GM10266 (cell line): ENCODE data around the gene BGN.
A peak's percentile ranks its signal among the peaks of the same experiment; 100 is the strongest.

Experiments used
- DNase-seq: peaks from one replicate; pipeline ENCODE4 v3.0.0; 2012; ENCODE audit errors: extremely low spot score
- TF ChIP-seq, protein P1 (sequence below): IDR thresholded peaks from 2 replicates; pipeline ENCODE4 v1.5.1; 2012; ENCODE audit warnings: mild to moderate bottlenecking, low read depth; ENCODE audit not compliant: control insufficient read depth, insufficient read depth; ENCODE audit errors: missing control alignments

BGN gene

DNA sequence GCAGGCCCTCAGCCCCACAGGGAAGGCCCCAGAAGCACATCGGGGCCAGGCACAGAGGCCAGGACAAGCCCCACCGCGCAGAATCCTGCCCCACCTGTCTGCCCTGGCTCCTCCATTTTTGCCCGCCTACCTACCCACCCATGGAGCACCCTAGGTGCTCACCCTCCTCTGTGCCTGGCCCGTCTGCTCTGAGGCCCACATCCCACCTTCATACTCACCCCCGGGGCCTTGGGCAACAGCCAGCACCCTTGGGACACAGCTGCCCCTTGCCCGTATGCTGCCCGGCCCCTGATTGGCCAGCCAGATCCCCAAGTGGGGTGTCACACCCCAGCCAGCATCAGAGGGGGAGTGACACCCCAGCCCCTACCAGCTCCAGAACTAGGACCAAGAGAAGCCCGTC lies 38.1 kb upstream of the BGN start:
- TF ChIP-seq, protein P1, sequence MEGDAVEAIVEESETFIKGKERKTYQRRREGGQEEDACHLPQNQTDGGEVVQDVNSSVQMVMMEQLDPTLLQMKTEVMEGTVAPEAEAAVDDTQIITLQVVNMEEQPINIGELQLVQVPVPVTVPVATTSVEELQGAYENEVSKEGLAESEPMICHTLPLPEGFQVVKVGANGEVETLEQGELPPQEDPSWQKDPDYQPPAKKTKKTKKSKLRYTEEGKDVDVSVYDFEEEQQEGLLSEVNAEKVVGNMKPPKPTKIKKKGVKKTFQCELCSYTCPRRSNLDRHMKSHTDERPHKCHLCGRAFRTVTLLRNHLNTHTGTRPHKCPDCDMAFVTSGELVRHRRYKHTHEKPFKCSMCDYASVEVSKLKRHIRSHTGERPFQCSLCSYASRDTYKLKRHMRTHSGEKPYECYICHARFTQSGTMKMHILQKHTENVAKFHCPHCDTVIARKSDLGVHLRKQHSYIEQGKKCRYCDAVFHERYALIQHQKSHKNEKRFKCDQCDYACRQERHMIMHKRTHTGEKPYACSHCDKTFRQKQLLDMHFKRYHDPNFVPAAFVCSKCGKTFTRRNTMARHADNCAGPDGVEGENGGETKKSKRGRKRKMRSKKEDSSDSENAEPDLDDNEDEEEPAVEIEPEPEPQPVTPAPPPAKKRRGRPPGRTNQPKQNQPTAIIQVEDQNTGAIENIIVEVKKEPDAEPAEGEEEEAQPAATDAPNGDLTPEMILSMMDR, result no peak
- DNase-seq, result no peak

DNA sequence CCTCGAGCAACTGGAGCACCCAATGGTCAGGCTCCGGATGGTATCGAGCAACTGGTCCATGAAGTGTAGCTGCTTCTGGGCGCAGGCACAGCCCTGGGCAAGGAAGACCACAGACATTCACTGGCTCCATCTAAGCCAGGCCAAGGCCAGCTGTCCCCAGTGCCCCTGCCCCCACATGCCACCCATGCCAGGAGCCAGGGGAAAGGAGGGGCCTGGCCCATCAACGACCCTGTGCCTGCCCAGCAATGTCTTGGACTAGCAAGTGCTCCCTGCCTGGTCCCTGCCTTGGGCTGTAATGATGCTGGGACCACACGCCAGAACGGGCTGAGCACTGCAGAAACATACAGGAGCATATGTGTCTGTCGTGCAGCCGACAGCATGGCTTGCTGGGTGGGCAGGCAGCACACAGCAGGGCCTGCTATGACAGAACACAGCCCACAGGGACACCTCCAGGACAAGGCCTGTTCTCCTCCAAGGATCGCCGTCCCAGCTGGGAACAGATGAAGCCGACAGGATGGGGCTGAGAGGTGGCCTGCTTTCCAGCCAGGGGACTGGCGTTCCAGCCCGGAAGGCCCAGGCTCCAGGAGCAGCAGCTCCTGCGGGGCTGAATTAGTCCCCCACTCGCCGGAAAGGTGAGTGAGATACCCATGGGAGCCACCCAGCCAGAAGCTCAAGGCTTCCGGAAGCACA lies 37.5 kb upstream of the BGN start:
- no peak for DNase-seq
- TF ChIP-seq, protein P1, result no peak

DNA sequence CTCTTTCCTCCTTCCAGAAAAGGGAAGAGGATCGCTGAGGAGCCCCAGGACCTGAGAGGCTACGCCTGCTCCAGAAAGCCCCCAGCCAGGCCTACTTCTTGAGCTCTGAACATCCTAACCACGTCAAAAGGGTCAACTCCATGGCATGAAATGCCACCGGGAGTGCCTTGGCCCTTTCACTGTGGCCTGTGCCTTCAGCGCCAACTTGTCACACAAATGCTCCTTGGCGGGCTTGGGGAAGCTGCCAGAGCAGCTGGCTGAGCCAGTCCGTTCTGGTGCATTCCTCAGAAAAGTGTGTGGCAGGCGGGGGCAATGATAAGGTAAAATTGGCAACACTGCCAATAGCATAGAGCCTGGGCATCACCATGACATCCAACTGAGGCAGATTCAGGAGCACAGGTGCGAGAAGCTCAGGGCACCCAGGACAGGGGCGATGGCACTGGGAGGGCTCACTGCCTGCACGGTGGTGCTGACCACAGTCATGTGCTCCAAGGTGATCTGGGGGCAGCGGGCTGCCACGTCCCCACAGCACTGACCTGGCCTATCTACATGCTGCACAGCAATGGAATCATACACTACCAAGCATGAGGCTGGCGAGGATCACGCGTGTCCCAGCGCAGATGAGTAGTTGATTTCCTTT lies 36.8 kb upstream of the BGN start:
- TF ChIP-seq, protein P1, result no peak
- DNase-seq, result no peak

DNA sequence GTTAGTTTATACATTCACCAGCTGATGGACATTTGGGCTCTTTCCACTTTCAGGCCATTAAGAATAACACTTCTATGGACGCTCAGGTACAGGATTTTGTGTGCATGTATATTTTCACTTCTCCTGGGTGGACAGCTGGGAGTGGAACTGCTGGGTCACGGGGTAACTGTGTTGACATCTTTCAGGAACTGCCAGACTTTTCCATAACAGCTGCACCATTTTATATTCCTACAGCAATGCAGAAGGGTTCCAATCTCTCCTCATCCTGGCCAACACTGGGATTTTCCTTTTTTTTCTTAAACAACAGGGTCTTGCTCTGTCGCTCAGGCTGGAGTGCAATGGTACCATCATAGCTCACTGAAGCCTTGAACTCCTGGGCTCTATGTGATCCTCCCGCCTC lies 36.3 kb upstream of the BGN start:
- TF ChIP-seq, protein P1, result no peak
- no peak for DNase-seq

DNA sequence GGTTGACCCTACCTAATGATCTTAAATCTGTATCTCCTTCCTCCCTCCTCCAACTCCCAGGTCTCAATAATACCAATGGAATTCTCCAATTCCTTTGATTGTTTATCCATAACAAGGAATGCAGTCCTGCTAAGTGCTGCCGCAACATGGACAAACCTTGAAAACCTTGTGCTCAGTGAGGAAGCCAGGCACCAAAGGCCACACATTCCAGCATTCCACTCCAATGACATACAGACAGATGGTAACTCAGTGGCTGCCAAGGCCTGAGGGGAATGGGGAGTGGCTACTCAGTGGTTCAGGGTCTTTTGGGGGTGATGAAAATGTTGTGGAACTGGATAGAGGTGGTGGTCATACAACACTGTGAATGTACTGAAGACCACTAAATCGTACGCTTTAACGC lies 34.8 kb upstream of the BGN start:
- no peak for DNase-seq
- TF ChIP-seq, protein P1, result no peak

DNA sequence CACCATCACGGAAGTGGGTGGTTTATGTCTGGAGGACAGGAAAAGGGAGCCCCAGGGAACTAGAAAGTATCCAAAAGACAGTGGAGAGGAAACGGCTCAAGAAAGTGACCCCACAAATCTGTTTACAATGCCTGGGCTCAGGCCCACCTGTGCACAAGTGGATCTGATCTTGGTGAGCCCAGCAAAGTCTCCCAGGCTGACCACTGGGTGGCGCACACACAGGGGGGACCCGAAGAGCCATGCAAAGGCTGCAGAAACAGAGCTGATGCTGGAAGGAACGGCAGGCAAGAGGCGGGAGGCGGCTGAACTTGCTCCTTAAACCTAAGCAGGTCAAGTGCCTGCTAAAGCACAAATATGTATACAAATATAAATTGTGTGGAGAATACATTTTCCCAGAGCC lies 34.0 kb upstream of the BGN start:
- DNase-seq, result peak; percentile 48
- TF ChIP-seq, protein P1, result peak; percentile 71

DNA sequence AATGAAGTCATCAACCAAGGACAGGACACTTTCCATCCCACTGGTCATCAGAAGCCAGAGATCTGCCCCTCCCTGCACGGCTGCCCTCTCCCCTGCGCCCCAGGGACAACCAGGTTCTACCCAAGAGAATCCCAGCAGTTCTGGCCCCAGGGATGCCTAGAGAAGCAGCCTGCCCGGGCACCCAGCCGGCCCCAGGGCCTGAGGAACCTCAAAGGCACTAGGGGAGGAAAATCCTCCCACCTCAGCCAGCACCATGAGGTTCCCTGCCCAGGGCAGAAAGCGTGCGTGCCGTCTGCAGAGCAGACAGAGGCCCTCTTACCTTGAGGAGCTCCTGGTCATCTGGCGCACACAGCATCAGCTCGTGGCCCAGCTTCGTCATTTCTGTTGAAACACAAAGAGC lies 32.5 kb upstream of the BGN start:
- TF ChIP-seq, protein P1, result no peak
- no peak for DNase-seq
